Fibroblast of skin of abdomen (primary cell): Measurements from ENCODE around the gene NDUFB2. TPM values are rescaled to one million over a fixed set of nuclear protein-coding genes. Genes with fewer than 3 reads are reported as not detected.
"Not testable (repeated sequence)": the region's sequence is repeated elsewhere in the genome, so short reads cannot be mapped to it uniquely, and the experiment has no call there.

Experiments
- DNase-seq: peaks from one replicate; pipeline ENCODE4 v3.0.0-alpha.2; 2013
- polyA plus RNA-seq, 2 experiments: library from polyadenylated mRNA; unstranded; fragments of 120-200 nt; gene quantifications; one replicate each; pipeline ENCODE4 v1.2.1, GENCODE V29; 2013; ENCODE audit not compliant: insufficient read length in 2 of 2

Gene NDUFB2
- 170 TPM for polyA plus RNA-seq (2013, experiment 1 of 2; ENCODE audit: insufficient read length)
- 173 TPM for polyA plus RNA-seq (2013, experiment 2 of 2; ENCODE audit: insufficient read length)

- peak; percentile 79 for DNase-seq
Observed at GRCh38 chr7:140696680-140697446, at the start of gene NDUFB2. Gene NDUFB2 (plus strand): TSS chr7:140696708. CDS start chr7:140696745, 37 bp downstream.

DNA sequence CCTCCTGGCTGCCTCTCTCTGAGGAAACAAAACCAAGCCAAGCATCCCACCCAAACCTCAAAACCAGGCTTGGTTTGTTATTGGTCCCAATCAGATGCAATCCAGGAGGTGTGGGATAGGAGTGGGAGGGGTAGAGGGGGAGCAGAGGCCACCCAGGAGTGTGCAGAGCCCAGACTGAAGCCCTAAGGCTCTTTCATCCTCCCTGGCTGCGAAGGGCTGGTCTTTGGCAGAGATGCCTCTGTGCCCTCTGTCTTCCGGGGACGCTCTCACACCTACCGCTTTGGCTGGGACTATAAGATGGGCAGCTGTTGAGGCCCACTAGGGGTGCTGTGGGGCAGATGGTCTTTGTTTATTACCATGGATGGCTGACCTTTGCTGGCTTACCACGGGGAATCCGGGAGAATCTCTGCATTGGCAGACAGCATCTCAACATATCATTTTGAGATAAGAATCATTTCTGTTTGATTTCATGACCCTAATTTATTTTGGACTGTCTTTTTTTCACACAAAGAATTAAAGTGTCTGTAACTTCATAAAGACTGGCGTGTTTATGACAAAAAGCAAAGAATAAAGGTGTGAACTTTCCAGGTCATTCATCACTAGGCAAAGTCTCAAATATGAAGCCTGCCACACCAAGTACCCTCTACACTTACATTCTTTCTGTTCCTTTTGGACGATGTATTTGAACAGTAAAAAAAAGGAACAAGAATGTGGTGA lies 49.4 kb upstream of the NDUFB2 start:
- DNase-seq = peak; percentile 33

- peak; percentile 39 for DNase-seq
Observed at GRCh38 chr7:140649556-140650205, 46.8 kb upstream of the NDUFB2 start.

GRCh38 chr7:140650367-140650766 lies 46.1 kb upstream of the NDUFB2 start:
- DNase-seq = no peak

DNA sequence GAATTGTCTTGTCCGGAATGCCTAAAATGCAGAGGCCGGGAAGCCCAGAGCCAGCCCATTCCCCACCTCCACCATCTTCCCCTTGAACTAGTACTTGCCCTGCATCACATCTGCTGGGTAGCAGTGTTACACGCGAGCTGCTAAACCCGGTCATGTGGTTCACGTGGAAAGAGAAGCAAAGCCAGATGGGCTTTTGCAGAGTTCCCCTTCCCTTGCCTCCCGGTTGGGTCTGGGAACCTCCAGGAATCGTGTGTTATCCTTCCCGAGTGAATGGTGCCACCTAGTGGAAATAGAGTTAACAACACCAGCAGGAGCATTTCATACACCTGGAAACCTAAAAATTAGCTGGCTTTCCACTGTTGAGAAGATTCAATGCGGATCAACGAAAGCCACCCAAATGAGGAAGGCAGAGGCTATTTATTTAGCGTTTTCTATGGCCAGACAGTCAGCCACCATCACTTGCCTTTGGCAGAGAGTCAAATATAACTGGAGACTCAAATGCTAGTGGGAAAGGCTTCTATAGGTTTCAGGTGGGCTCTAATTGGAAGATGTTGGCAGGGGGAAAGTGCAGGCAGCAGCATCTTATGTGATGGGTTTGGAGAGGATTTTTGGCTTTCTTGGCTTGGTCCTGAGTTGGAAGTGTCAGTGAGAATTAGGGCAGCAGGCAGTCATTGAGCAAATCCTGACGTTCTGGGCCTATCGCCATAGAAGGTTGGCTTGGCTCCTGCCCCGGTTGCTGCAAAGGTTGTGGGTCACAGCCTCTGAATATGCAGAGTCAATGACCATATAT lies 43.0 kb upstream of the NDUFB2 start:
- peak; percentile 83 for DNase-seq

DNA sequence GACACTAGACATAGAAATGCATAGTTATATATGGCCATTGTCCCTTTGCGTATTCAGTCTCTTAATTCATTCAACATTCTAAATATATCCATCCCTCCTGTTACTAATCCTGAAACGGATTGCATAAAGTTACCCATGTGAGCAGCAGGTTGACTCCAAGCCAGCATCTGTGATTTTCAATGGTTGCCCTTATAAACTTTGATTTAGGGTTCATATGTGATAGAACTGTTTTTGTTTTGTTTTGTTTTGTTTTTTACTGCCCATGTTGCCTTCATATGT lies 42.5 kb upstream of the NDUFB2 start:
- DNase-seq = no peak

DNA sequence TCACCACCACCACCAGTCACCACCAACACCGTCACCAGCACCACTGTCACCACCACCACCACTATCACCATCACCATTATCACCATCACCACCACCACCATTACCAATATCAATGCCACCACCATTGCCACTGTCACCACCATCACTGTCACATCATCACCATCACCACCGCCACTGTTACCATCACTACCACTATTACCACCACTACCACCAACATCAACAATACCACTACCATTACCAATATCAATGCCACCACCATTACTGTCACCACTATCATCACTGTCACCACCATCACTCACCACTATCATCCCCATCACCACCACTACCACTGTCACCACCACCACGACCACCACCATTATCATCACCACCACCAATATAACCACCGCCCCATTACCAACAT lies 41.8 kb upstream of the NDUFB2 start:
- no peak for DNase-seq

DNA sequence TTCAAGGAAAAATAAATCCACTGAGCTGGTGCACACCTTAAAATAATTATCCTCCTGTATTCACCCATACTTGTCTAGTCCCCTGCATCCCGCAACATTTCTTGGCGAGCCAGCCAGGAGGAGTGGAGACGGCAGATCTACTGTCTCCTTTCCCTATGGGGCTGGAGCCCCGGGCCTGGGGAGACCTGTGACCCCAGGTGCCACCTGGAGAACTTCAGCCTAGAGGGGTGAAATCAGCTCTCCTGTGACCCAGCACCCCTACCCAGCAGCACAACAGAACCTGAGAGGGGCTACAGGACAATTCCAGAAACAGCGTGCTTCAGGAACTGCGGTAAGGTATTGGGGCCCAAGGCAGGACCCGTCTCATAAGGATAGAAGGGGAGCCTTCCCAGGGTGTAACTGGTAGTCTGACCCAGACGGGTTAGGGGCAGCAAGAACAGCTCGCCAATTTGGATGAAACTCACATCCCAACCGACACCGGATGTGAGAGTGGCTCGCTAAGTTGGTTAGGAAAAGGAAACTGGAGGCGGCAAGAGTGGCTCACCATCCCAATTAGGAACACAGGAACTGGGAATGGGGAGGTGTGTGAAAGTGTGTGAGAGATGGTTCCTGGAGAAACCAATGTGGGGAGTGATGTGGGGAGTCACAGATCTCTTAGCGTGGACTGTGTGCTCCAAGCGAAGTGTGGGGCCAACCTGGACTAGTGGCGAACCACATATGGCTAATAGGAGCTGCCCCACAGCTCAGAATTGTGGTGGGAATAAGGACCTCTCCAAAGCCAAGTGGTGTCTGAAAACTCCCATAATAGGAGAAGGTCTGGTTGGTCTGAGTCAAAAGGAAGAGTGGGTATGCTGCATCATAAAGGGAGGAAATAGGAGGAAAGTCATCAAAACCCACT lies 40.7 kb upstream of the NDUFB2 start:
- no peak for DNase-seq

DNA sequence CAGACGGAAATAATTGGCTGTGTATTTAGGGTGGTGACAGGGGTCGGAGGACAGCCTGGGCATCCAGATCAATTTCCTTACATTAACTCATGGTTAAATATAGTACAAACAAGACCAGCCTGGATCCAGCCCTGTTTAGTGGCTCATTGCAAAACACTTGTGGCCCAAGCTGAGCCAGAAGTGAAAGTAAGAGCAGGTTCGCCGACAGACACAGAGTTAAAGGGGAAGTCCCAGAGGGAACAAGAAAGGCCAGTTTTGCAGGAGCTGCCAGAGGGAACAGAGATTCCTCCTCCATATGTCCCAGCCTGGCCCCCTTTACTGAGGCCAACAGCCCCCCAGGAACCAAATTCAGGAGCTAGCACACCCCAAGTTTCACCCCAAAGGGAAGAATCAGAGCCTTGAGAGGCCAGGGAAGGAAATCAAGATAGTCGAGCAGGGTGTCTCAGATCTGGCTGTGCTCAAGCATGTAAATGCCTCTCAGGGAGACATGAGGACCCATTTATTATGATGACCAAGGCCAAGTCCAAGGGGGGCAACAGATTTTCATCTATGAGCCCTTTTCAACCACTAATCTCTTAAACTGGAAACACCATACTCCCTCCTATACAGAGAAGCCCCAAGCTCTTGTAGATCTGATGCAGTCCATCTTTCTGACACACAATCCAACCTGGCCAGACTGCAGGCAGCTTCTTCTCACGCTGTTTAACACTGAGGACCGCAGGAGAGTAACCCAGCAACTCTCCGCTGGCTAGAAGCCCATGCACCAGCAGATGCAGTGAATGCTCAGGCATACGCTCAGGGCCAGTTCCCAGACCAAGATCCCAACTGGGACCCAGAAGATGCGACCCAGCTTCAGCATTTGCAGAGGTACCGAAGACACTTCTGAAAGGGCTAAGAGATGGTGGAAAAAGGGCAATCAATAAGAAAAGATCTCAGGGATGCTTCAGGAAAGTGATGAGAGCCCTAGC lies 39.7 kb upstream of the NDUFB2 start:
- DNase-seq = peak; percentile 59

GRCh38 chr7:140657891-140658290 lies 38.6 kb upstream of the NDUFB2 start:
- DNase-seq = no peak

GRCh38 chr7:140659856-140660255 lies 36.7 kb upstream of the NDUFB2 start:
- DNase-seq = peak; percentile 81

GRCh38 chr7:140661124-140661523 lies 35.4 kb upstream of the NDUFB2 start:
- DNase-seq = no peak

- not testable (repeated sequence) for DNase-seq
Observed at GRCh38 chr7:140662938-140663337, 33.6 kb upstream of the NDUFB2 start.

DNA sequence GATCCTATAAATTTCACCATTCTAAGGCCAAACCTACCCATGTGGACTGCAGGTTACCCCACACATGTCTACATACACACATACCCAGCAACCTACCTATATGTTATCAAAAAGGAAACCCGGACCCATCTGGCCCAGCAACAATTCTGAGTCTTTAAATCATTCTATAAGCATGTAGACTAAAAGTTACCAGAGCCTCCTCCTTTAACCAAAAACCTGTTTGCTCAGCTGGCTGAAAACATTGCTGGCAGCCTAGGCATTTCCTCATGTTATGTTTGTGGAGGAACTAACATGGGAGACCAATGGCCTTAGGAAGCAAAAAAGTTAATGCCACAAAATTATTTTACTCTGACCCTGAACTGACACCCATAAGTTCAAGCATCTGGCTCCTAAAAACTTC lies 29.0 kb upstream of the NDUFB2 start:
- DNase-seq = no peak

DNA sequence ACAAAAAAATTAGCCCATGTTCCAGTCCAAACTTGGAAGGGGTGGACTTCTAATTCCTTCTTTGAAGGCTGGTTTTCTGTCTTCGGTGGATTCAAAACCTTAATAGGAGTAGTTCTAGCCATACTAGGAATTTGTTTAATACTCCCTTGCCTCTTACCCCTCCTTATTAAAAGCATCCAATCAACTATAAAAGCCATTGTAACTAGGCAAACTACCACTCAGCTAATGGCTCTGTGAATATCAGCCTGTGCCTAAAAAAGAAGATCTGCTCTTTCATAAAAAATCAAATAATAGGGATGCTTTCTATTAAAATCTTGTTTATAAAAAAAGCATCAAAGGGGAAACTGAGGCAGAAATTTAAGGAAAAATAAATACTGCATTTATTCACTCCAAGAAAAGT lies 27.9 kb upstream of the NDUFB2 start:
- DNase-seq = no peak

DNA sequence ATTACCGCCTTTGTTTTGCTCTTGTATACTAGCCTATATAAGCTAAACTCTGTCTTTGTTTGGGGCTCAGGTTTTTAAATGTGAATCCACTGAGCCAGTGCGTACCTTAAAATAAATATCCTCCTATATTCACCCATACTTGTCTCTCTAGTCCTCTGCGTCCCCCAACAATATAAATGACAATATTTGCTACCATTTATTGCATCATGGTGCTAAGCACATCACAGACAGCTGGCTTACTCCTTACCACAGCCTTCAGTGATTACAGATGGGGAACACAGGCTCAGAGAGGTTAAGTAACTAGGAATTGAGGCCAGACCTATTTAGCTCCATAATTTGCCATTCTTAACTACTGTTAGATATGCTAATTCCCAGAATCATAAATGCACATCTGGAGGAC lies 27.2 kb upstream of the NDUFB2 start:
- no peak for DNase-seq

GRCh38 chr7:140669862-140670261 lies 26.6 kb upstream of the NDUFB2 start:
- not testable (repeated sequence) for DNase-seq

DNA sequence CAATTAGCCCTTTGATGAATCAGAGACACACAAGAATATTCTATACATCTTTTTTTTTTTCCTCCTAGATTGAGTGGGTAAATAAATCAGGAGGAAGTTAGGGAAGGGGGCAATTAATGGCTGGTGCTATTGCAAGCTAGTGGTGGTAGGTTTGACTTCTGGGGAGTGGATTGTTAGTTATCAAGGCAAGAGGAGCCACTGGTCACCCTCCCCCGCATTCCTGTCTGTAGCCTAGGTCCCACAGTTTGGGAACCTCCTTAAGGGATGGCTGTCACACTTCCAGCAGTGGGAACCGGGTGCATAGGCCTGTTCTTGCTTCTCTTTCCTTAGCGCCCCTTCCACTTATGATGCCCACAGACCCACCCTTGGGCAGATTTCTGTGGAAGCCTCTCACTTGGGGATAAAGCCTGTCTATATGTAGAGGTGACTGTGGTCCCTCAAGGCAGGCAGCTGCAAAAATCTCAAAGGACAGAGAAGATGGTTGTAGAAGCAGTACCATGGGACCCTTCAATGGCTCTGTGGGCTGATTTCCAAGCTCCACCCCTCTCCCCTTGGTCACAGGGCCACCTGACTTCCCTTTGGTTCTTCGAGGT lies 26.1 kb upstream of the NDUFB2 start:
- no peak for DNase-seq

DNA sequence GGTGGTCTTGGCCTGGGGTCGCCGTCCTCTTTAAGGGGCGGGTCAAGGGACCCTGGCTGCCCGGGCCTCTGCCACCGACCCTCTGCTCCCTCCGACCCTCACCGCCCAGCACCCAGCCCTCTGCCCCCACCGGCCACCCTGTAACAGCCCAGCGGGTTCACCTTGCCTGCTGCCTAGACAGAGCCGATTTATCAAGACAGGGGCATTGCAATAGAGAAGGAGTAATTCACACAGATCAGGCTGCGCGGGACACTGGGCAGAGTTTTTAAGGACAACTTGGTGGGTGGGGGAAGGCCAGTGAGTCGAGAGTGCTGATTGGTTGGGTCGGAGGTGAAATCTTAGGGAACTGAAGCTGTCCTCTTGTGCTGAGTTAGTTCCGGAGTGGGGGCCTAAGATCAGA lies 24.5 kb upstream of the NDUFB2 start:
- no peak for DNase-seq
